ENCODE measurements around the gene SGTA. TPM values are rescaled to one million over a fixed set of nuclear protein-coding genes. Genes with fewer than 3 reads are reported as not detected.
"Not testable (repeated sequence)": the region's sequence is repeated elsewhere in the genome, so short reads cannot be mapped to it uniquely, and the experiment has no call there.

The SGTA gene
- total RNA-seq, 1 donor from 2014 or later: 64.0 TPM

DNA sequence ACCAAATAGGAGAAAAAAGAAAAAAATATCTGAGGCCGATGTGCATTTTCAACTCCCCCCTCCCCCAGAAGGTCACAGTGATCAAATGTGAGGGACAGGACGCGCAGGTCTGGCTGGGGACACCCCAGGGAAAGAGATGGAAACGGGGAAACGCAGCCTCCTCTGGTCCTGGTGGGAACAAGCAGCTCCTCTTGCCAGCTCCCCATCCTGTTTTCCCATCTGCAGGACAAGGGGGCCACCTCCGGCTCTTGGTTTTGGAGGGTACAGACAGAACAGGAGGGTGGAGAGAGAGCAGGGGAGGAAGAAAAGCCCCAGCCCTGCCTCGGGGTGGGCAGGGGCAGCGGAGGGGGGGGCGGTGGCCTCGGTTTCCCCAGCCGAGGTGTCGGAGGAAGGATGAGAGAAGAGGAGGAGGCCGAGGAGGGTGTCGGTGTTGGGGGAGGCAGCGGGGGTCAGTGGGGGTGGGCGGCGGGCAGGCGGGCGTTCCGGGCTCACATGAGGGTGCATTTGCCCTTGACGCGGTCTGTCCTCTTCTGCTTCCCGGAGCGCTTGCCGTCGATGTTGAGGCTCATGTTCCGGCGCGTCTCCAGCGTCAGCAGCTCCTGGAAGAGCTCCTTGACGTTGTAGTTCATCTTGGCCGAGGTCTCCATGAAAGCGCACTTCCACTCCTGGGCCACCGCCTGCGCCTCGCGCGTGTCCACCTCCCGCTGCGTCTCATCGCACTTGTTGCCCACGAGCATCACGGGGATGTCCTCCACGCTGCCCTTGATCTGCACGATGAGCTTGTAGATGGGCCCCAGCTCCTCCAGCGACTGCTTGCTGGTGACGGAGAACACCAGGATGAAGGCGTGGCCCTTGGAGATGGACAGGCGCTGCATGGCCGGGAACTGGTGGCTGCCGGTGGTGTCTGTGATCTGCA is 66.1 kb downstream of the SGTA start:
- H3K9me3 Mint-ChIP-seq: peaks cover 11% of the 10 kb centered on the region
- TF ChIP-seq, protein P1, sequence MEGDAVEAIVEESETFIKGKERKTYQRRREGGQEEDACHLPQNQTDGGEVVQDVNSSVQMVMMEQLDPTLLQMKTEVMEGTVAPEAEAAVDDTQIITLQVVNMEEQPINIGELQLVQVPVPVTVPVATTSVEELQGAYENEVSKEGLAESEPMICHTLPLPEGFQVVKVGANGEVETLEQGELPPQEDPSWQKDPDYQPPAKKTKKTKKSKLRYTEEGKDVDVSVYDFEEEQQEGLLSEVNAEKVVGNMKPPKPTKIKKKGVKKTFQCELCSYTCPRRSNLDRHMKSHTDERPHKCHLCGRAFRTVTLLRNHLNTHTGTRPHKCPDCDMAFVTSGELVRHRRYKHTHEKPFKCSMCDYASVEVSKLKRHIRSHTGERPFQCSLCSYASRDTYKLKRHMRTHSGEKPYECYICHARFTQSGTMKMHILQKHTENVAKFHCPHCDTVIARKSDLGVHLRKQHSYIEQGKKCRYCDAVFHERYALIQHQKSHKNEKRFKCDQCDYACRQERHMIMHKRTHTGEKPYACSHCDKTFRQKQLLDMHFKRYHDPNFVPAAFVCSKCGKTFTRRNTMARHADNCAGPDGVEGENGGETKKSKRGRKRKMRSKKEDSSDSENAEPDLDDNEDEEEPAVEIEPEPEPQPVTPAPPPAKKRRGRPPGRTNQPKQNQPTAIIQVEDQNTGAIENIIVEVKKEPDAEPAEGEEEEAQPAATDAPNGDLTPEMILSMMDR (IDR thresholded peaks at IDR 0.05; ENCODE audit: unreplicated experiment): no peak
- DNase-seq (ENCODE audit: low spot score in 2 of 2, unreplicated experiment in 2 of 2): no peak
- H3K4me1 Mint-ChIP-seq: peaks cover 3% of the 10 kb centered on the region
- H3K4me3 Mint-ChIP-seq: no peak overlapping the region
- H3K27ac Mint-ChIP-seq: no peak overlapping the region
- no peaks in the 10 kb centered on the region for H3K36me3 Mint-ChIP-seq
- H3K27me3 Mint-ChIP-seq (ENCODE audit: low read depth): peaks cover 46% of the 10 kb centered on the region

DNA sequence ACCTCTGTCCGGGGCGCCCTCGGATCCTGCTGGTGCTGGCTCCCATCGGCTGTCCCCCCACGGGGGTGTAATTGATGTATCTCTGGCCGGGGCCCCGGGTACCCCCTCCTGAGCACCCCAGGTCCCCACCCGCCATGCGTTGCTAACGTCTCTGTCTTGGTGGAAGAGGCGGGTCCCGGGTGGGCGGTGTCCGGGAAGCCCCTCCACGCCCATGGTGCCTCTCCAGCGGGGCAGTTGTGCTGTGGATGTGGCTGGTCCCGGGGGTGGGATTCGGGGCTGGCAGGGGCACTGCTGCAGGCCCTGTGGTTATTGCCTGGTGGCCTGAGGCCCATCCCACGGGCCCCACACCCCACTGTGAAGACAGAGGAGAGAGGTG is 66.8 kb downstream of the SGTA start:
- TF ChIP-seq, protein P1 (IDR thresholded peaks at IDR 0.05; ENCODE audit: unreplicated experiment): no peak
- peaks cover 11% of the 10 kb centered on the region for H3K9me3 Mint-ChIP-seq
- H3K36me3 Mint-ChIP-seq: no peaks in the 10 kb centered on the region
- H3K4me3 Mint-ChIP-seq: no peak overlapping the region
- no peak overlapping the region for H3K27ac Mint-ChIP-seq
- DNase-seq (ENCODE audit: low spot score in 2 of 2, unreplicated experiment in 2 of 2): no peak
- peaks cover 47% of the 10 kb centered on the region for H3K27me3 Mint-ChIP-seq (ENCODE audit: low read depth)
- peaks cover 3% of the 10 kb centered on the region for H3K4me1 Mint-ChIP-seq

DNA sequence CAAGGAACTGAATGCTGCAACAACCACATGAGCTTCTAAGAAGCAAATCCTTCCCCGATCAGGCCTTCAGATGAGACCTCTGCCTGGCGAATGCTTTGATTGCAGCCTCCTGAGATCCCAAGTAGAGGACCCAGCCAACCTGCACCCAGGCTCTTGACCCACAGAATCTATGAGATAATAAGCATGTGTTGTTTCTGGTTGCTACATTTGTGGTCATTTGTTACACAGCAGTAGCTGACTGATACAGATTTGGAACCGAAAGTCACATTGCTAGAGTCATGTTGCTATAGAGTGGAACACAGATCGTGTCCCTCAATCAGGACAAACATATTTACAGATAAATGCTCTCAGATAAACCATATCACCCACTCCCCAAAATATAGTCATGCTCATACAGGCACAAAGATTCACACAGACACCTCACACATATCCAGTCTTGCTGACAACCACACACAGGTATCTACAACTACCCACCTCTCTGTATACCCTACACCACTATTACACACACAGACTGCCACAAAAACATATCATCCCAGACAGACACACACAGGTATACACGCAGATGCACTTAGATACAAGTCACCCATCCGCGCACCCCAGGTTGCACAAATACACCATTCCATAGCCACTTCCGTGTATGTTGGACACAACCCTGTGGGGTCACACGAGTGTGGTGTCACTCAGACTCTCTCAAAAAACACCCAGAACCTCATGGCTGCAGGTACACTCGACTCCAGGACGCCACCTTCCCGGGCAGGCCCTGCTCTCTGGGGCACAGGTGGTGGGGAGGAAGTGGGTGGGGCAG is 67.4 kb downstream of the SGTA start:
- TF ChIP-seq, protein P1 (IDR thresholded peaks at IDR 0.05; ENCODE audit: unreplicated experiment): no peak
- no peak overlapping the region for H3K27ac Mint-ChIP-seq
- DNase-seq (ENCODE audit: low spot score in 2 of 2, unreplicated experiment in 2 of 2): no peak
- H3K9me3 Mint-ChIP-seq: peaks cover 11% of the 10 kb centered on the region
- peaks cover 3% of the 10 kb centered on the region for H3K4me1 Mint-ChIP-seq
- H3K36me3 Mint-ChIP-seq: no peaks in the 10 kb centered on the region
- H3K27me3 Mint-ChIP-seq (ENCODE audit: low read depth): peaks cover 49% of the 10 kb centered on the region
- no peak overlapping the region for H3K4me3 Mint-ChIP-seq

DNA sequence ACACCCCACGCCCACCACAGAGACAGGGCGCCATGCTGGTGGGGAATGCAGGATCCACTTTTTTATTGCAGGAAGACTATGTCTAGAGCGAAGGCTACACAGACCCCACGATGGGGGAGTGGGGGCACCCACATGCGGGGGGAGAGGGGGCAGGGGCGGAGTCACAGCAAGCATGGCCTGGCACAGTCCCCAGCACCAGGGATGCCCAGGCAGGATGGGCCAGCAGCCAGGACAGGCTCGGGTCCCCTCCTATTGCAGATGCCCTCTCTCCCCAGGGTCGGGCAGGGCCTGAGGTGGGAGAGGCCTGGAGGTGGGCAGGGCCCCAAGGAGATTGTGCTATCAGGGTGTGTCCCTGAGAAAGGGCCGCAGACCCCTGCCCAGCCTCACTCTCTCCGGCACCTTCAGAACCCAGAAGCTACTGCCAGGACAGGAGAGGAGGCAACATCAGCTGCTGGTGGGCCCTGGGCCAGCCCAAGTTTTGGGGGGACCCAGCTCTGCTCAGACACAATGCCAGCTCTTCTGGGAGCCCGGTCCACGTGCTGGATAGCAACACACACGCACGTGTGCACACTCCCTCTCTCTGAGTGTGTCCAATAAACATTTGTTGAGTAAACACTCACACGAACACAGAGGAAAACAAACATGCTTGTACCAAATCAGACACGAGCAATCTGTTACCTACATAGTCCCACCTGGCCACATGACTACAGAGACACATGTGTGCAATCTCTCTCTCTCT is 68.4 kb downstream of the SGTA start:
- TF ChIP-seq, protein P1 (IDR thresholded peaks at IDR 0.05; ENCODE audit: unreplicated experiment): no peak
- H3K4me3 Mint-ChIP-seq: no peak overlapping the region
- peaks cover under 1% of the 10 kb centered on the region for H3K4me1 Mint-ChIP-seq
- H3K27ac Mint-ChIP-seq: no peak overlapping the region
- DNase-seq (ENCODE audit: low spot score in 2 of 2, unreplicated experiment in 2 of 2): no peak
- H3K36me3 Mint-ChIP-seq: no peaks in the 10 kb centered on the region
- peaks cover 40% of the 10 kb centered on the region for H3K27me3 Mint-ChIP-seq (ENCODE audit: low read depth)
- peaks cover 11% of the 10 kb centered on the region for H3K9me3 Mint-ChIP-seq

DNA sequence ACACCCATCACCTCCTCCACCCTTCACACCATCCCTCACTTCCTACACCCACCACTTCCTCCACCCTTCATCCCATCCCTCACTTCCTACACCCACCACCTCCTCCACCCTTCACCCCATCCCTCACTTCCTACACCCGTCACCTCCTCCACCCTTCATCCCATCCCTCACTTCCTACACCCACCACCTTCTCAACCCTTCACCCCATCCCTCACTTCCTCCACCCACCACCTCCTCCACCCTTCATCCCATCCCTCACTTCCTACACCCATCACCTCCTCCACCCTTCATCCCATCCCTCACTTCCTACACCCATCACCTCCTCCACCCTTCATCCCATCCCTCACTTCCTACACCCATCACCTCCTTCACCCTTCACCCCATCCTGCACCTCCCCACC is 69.0 kb downstream of the SGTA start:
- H3K4me3 Mint-ChIP-seq; H3K4me1 Mint-ChIP-seq; DNase-seq (ENCODE audit: low spot score in 2 of 2, unreplicated experiment in 2 of 2); H3K36me3 Mint-ChIP-seq; H3K27ac Mint-ChIP-seq: not testable (repeated sequence)
- H3K27me3 Mint-ChIP-seq (ENCODE audit: low read depth): peaks cover 35% of the 10 kb centered on the region
- peaks cover 11% of the 10 kb centered on the region for H3K9me3 Mint-ChIP-seq

DNA sequence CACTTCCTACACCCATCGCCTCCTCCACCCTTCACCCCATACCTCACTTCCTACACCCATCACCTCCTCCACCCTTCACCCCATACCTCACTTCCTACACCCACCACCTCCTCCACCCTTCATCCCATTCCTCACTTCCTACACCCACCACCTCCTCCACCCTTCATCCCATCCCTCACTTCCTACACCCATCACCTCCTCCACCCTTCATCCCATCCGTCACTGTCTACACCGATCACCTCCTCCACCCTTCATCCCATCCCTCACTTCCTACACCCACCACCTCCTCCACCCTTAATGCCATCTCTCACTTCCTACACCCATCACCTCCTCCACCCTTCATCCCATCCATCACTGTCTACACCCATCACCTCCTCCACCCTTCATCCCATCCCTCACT is 69.9 kb downstream of the SGTA start:
- not testable (repeated sequence) for H3K4me1 Mint-ChIP-seq; H3K36me3 Mint-ChIP-seq; H3K4me3 Mint-ChIP-seq; H3K27ac Mint-ChIP-seq; DNase-seq (ENCODE audit: low spot score in 2 of 2, unreplicated experiment in 2 of 2)
- H3K27me3 Mint-ChIP-seq (ENCODE audit: low read depth): peaks cover 28% of the 10 kb centered on the region
- peaks cover 11% of the 10 kb centered on the region for H3K9me3 Mint-ChIP-seq

Data from mesothelial cell of epicardium (in vitro differentiated cells).